HG03280 (cell line): ENCODE results near the gene NUTF2.
"Not testable (repeated sequence)": the region's sequence is repeated elsewhere in the genome, so short reads cannot be mapped to it uniquely, and the experiment has no call there.

Source experiments
- ATAC-seq: cut with Tn5 transposase; IDR thresholded peaks from one replicate; pipeline ENCODE4 v1.9.1; 2021; ENCODE audit warnings: mild to moderate bottlenecking, moderate library complexity; ENCODE audit not compliant: unreplicated experiment

NUTF2 gene

DNA sequence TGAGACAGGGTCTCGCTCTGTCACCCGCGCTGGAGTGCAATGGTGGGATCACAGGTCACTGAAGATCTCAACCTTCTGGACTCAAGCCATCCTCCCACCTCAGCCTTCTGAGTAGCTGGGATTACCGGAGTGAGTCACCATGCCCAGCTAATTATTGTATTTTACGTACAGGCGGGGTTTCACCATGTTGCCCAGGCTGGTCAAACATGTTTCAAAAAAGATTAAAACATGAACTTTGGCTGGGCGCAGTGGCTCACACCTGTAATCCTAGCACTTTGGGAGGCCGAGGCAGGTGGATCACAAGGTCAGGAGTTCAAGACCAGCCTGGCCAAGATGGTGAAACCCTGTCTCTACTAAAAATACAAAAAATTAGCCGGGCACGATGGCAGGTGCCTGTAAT lies 9.5 kb upstream of the NUTF2 start:
- ATAC-seq, result not testable (repeated sequence)

DNA sequence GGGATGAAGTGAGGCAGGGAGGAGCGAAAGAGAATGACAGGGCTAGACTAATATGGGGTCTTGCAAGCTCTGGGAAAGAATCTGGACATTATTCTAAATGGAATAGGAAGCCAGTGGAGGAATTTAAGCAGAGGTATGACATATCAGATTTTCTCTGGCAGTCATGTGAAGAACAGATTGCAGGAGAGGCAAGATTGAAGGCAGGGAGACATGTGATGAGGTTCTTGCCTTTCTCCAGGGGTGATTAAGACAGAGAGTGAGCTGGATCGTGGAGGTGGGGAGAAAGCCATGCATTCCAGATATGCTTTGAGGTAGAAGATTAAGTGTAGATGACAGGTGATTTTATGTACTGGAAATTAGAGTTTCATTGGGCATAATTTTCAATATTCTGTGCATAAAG lies 8.9 kb upstream of the NUTF2 start:
- ATAC-seq, result no peak

DNA sequence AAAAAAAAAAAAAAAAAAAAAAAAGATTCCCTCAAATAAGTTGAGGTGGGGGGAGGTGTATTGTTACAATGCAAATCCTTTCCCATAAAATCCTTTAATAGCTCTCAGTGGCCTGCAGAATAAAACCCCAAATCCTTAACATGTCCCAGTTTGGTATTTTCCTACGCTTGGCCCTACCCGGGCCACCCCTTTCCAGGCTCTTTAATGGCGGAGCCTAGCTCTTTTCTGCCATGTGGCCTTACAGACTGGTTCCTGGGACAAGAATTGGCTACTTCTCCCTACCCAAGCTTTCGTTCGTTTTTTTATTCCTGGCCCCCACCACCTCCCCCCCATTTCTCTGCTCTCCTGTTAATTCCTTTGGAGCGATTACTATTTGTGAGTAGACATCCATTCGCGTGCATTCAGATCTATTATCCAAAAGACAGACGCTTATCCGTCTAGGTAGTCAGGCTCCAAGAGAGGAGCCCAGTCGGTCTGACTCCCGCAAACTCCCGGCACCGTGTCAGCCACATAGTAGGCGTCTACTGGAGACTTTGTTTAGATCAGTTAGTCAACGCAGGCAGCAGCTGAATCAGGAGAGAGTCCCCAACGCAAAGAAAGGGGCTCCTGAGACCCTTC lies 5.4 kb upstream of the NUTF2 start:
- no peak for ATAC-seq

DNA sequence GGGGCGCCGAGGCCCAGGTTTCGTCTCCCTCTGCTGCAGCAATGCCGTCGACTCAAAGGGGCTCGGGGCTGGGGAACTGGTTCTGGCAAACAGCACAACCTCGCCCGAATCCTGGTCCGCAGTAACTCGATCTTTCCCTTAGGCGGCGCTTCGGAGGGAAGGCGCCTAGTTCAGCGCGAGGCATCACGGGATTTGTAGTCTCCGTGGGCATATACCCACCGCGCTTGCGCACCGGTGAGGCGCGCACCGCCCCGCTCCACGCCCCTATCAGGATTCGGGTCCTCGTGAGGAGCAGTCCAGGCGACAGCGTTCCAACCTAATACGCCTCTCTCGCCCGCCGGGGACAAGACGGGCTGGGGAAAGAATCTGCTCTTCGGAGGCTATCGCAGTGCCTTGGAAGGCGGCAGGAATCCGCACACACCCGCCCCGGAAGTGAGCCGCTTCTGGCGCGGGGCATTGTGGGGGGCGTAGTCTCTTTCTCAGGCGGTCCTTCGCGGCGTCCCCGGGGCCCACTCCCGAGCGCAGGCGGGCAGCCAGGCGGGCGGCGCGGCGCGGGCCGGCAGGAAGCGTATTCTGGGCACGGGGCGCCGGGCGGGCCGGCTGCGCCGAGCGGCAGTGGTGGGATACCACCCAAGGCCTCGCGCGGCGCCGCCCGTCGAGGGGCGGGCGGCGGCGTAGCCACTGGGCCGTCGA lies 4.8 kb upstream of the NUTF2 start, which contains the start of gene THAP11:
TSS of gene THAP11 (plus strand) at position 505 of the 693 bp plus-strand sequence. CDS start 235 bp downstream, outside the sequence.
- peak; percentile 48 for ATAC-seq

DNA sequence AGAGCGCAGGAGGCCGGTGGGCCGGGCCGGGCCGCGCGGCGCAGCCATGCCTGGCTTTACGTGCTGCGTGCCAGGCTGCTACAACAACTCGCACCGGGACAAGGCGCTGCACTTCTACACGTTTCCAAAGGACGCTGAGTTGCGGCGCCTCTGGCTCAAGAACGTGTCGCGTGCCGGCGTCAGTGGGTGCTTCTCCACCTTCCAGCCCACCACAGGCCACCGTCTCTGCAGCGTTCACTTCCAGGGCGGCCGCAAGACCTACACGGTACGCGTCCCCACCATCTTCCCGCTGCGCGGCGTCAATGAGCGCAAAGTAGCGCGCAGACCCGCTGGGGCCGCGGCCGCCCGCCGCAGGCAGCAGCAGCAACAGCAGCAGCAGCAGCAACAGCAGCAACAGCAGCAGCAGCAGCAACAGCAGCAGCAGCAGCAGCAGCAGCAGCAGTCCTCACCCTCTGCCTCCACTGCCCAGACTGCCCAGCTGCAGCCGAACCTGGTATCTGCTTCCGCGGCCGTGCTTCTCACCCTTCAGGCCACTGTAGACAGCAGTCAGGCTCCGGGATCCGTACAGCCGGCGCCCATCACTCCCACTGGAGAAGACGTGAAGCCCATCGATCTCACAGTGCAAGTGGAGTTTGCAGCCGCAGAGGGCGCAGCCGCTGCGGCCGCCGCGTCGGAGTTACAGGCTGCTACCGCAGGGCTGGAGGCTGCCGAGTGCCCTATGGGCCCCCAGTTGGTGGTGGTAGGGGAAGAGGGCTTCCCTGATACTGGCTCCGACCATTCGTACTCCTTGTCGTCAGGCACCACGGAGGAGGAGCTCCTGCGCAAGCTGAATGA lies 4.0 kb upstream of the NUTF2 start:
- peak; percentile 5 for ATAC-seq

DNA sequence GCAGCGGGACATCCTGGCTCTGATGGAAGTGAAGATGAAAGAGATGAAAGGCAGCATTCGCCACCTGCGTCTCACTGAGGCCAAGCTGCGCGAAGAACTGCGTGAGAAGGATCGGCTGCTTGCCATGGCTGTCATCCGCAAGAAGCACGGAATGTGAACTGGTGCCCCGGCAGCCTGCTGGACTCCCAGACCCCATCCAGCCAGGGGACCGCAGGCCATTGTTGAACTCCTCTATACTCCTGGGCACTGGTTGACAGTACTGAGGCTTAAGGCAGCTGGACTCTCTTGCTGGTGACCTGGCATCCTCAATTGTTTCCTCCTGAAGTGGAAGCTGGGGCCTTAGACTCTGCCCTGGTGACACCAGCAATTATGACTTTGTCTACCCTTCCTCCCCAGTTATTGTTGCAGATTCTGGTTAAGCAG lies 3.4 kb upstream of the NUTF2 start:
- no peak for ATAC-seq

DNA sequence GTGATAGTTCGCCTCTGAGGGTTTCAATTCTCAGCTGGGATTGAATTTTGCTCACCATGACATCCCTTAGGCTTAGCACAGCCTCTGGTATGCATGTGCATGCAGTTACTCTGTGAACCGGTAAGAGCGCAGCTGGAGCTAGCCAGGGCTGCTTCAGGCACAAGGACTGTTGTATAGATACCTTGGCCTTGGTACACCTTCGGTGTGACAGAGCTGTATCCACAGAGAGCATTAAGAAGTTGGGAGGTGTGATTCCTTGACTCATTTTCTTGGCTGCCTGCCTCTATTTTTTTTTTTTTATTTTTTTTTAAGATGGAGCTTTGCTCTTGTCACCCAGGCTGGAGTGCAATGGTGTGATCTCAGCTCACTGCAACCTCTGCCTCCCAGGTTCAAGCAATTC lies 2.2 kb upstream of the NUTF2 start:
- ATAC-seq, result no peak

DNA sequence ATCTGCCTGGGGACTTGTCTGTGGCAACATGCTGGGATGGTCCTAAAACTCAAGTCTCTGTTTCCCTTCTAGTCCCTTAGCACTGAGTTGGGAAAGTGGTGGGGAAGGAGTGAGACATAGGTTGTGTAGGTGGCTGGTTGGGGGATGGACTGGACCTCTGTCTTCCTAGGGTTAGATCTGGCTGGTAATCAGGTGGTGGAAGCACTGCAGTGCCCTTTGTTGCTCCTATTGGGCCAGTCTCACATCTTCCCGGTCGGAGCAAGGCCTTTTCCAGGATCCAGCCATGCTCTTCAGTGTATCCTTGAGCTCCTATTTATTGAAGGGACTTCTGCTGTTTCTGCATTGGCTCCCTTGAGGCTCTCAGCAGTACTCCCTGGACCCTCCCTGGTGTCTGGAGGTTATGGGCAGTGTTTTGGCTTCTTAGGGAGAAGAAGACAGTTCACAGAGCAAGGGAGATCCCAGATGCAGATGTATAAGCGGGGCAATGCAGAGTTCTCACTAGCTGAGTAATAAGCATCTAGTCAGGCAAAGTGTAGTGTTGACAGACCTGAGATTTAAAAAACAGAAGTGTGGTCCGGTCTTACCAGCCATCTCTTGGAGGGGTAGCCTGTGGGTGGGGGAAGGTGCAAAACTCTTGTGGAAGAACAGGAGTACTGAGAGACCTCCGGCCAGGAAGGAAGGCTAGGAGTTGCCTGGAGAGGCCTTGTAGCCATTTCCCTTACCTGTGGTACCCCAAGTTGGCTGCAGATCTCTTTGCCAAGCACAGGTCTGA lies 1.3 kb upstream of the NUTF2 start:
- no peak for ATAC-seq

DNA sequence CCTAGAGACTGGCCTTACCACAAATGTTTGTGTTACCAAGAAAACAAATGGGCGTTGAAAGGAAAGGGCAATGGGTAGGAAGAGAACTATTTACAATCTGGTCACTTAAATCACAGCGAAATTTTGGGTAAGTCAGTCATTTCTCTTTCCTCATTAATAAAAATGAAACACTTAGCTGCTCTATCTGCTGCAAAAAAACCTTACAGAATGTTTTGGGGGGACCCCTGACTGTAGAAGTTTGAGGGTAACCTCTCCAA lies 742 bp upstream of the NUTF2 start:
- no peak for ATAC-seq

DNA sequence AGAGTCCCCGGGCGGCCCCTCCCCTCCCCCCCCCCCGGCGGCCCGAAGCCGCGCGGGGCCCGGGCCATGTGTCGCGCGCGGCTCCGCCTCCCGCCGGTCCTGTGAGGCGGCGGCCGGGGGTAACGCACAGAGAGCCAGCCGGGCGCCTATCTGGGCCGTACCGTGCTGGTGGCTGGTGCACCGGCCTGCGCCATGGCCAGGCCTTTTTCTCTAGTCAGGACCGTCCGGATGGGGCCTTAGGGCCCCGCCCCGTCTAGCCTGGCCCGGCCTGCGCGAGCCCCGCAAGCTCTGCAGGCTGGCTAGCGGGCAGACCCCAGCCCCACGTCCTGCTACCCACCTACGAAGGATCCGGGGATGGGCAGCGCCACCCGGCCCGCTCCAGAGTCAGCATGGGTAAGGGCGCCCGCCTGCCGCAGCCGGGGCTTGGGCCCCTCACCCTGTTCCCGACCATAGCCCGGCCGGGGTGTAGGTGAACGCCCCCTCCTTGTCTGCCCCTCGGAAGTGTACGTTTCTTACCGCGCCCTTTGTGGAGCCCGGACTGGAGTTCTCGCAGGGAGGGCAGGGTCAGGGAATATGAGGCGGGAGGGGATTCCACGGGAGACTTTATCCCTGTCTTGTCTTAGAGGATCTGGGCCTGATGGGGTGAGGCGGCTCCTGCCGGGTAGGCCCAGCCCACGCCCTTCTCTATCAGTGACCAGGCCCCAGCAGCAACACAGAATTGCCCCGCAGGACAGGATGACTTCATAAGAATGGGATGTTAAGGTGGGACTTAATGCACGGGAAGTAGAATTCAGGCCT lies 530 bp downstream of the NUTF2 start, which contains the start of gene CENPT:
TSS of gene CENPT (minus strand) at position 630 of the 798 bp plus-strand sequence. CDS start 13,834 bp downstream, outside the sequence.
- ATAC-seq, result peak; percentile 37

DNA sequence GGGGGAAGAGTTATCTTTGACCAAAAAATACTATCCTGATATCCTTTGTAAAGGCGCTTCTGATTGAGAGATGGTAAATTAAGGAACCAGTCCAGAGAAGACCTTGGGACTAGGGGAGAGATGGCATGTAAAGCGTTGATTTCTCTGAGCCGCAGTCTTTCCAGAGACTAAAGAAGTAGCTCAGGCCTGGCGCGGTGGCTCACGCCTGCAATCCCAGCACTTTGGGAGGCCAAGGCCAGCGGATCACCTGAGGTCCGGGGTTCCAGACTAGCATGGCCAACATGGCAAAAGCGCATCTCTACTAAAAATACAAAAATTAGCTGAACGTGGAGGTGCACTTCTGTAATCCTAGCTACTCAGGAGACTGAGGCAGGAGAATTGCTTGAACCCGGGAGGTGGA lies 1.4 kb downstream of the NUTF2 start:
- ATAC-seq, result no peak

DNA sequence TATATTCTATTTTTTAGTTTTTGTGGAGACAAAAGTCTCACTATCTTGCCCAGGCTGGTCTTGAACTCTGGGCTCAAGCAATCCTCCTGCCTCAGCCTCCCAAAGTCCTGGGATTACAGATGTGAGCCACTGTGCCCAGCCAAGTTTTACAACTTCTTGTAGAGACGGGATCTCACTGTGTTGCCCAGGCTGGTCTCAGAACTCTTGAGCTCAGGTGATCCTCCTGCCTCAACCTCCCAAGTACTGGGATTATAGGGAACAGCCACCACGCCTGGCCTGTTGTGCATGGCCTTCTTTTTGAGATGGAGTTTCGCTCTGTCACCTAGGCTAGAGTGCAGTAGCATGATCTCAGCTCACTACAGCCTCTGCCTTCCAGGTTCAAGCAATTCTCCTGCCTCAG lies 6.9 kb downstream of the NUTF2 start:
- no peak for ATAC-seq

DNA sequence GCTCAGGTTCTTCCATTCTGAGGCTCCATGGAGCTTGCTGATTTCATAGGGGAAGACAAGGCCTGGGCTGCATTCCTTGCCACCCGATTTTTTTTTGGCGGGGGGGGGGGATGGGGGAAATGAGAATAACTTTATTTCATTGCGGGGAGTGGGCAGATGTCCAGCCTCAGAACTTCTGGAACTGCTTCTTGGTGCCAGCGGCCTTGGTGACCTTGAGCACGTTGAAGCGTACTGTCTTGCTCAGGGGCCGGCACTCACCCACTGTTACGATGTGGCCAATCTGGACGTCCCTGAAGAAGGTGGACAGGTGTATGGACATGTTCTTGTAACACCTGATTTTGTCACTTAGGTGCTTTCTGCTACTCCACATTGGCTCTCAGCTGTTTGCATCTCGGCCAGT lies 9.1 kb downstream of the NUTF2 start:
- no peak for ATAC-seq

DNA sequence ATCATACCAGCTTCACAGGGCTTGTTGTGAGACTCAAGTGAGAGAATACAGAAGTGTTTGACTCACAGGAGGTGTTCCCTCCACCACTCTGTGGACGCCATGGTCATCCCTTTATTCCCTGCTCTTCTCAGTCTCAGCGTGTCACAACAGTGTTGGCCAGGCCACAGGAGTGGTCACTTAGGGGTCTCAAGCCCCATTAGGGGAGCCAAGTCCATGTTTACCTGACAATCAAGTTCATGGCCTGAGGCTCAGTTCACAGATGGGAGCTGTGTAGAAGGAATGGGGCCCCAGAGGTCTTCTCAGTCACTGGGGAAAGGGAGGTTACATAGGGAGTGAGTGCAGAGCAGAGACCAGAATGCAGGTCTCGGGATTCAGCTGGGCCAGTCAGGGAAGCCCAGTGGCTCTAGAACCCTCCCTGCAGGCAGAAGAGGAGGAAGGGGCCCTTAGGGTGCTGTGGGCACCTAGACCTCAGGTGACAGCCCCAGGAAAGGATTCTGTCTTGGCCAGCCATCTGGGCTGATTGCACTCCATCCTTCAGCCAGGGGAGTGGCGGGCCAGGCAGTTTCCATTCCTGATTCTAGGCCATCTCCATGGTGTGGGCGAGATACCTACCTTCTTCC lies 10.3 kb downstream of the NUTF2 start:
- ATAC-seq, result no peak

DNA sequence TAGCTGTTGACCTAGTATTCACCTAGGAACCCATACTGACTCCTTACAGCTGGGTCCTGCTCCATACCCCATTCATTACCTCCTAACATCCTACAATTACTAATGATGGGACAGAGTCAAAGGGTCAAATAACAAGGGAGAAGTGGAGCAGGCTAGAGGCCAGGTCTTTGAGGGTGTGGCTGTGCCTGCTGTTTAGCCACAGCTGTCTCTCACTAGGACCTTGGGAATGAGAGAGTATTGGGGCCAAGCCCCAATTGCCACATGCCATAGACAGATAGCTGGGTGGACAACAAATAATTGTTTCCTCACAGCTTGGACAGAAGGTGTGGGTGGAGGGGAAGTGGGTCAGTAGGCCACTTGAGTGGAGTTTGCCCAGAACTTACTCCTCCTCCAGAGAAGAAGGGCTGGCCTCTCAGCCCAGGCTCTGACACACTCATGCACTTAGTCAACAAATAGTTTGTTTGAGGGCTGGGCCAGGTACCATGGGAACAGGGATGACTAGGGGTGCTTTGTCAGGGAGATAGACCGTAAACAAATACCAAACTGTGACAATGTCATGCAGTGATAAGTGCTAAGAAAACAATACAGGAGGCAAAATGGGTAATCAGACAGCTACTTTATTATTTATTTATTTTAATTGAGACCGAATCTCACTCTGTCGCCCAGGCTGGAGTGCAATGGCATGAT lies 11.0 kb downstream of the NUTF2 start:
- no peak for ATAC-seq

DNA sequence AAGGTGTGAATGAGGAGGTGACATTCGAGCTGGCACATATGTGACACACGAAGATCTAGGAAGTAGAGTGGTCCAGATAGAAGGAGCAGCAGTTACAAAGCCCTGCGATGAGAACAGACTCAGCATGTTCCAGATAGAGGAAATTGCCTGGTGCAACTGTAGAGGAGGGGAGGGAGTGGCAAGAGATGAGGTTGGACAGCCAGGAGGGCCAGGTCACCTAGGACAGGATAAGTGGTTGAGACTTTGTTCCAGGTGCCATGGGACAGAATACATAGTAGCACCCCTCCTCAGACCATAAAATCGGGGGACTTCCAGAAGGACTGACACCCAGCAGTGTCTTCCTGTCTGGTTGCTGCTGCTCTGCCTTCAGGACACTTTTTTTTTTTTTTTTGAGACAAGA lies 11.8 kb downstream of the NUTF2 start:
- ATAC-seq, result no peak

DNA sequence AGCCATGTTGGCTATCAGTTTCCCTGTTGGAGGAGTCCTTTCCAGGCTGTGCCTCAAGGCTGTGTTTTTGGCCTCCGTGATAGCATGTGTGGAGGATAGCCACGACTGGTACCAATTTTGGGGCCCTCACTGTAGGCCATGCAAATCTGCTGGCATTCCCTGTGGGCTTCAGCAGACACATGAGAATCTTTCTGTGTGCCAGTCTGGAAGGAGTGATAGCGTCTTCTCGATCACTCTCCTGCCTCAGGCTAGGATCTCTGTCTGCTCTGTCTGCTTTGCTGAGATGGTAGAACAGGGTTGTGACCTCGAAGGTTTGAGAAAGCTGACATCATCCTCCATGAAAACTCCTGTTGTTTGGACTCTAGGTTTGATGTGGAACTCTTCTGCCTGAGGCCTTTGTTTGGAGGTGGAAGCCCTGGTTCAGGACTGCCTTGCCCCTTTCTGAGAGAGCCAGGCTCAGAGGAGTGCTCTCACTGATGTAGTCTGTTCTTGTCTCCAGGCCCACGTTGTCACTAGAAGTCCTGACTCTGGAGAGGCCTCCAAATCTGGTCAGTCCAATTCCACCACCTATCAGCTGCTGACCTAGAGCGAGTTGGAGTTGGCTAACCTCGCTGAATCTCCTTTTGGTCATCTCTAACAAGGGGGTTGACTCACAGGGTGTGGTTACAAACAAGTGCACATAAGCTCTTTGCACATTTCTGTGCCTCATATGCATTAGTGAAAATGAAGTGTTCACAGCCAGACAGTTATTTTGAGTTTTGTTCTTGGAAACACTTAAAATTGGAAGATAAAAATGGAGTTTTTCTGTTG lies 14.1 kb downstream of the NUTF2 start:
- no peak for ATAC-seq

DNA sequence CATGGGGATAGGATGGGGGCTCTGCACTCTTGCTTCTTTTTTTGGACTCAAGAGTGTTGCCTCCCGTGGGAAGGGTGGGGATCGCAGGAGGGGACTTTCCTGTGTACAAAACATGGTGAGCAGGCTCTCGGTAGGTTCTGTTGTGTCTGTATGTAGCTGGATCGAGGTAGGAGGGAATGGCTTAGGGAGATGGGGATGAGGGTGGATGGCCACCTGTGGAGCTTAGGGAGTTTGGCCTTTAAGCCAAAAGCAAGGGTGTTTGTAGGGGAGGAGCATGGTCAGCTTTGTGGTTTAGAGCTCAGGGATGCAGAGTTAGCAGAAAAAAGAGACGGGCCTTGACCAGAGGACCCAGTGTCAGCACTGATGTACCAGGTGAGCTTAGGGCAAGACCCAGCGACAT lies 15.1 kb downstream of the NUTF2 start:
- no peak for ATAC-seq
